Thyroid gland (tissue), 4 donors: Measurements from ENCODE around the gene CRLF1. TPM values are rescaled to one million over a fixed set of nuclear protein-coding genes. Genes with fewer than 3 reads are reported as not detected.

Experiments used
- DNase-seq, 2 donors: peaks; one replicate each; pipeline ENCODE4 v3.0.0-alpha.2; 2019
- H3K27ac ChIP-seq, 3 donors: fragments of 200-600 bp; sonication (generic); 1 replicate in 2 of 3; 2 replicates in 1 of 3; pipeline ENCODE4 v1.5.1; 2016 to 2019; ENCODE audit warnings: mild to moderate bottlenecking in 1 of 3, moderate library complexity in 1 of 3
- H3K27me3 ChIP-seq: fragments of 200-600 bp; sonication (generic); one replicate; pipeline ENCODE4 v1.5.1; 2019
- H3K36me3 ChIP-seq, 2 donors: fragments of 200-600 bp; sonication (generic); one replicate each; pipeline ENCODE4 v1.5.1; 2016 to 2019
- H3K4me1 ChIP-seq, 2 donors: fragments of 200-600 bp; sonication (generic); one replicate each; pipeline ENCODE4 v1.5.1; 2017 to 2019
- H3K4me3 ChIP-seq, 3 donors: fragments of 200-600 bp; sonication (generic); replicated peaks in 1 of 3; 1 replicate in 2 of 3; 2 replicates in 1 of 3; pipeline ENCODE4 v1.5.1; 2016; ENCODE audit warnings: mild to moderate bottlenecking in 1 of 3
- H3K9me3 ChIP-seq: fragments of 200-600 bp; sonication (generic); one replicate; pipeline ENCODE4 v1.5.1; 2017
- POLR2A ChIP-seq, 2 donors: fragments of 450-650 bp; IDR thresholded peaks; one replicate each; pipeline ENCODE4 v1.6.1; 2017; ENCODE audit warnings: antibody characterized with exemption in 2 of 2, mild to moderate bottlenecking in 2 of 2, moderate library complexity in 1 of 2
- WGBS, 2 donors: methylation state at CpG; one replicate each; pipeline ENCODE4 v1.1.5; 2017; 5-methylcytosine and 5-hydroxymethylcytosine counted together
- intact Hi-C: fragments of 100-400 bp; cut with DNase I; formaldehyde crosslinking; loops from one replicate; pipeline ENCODE4 v1.15.1; 2023
- total RNA-seq, 4 donors: library from RNA; depleted of rRNA; stranded (reverse); fragments of >200 nt; gene quantifications; one replicate each; pipeline ENCODE4 v1.2.3, GENCODE V29; 2016
- TF ChIP-seq, protein P1 (sequence below), 6 experiments: fragments of 200-600 bp in 3 of 6; fragments of 450-650 bp in 3 of 6; sonication (generic) in 3 of 6; IDR thresholded peaks; one replicate each; pipeline ENCODE4 v1.5.1; 2016 to 2019; ENCODE audit warnings: antibody characterized with exemption in 6 of 6, mild to moderate bottlenecking in 2 of 6, inconsistent platforms in 1 of 6, moderate library complexity in 1 of 6

The CRLF1 gene
- total RNA-seq, 4 donors from 2014 or later, result 87.2 to 140 (median 101) TPM

DNA sequence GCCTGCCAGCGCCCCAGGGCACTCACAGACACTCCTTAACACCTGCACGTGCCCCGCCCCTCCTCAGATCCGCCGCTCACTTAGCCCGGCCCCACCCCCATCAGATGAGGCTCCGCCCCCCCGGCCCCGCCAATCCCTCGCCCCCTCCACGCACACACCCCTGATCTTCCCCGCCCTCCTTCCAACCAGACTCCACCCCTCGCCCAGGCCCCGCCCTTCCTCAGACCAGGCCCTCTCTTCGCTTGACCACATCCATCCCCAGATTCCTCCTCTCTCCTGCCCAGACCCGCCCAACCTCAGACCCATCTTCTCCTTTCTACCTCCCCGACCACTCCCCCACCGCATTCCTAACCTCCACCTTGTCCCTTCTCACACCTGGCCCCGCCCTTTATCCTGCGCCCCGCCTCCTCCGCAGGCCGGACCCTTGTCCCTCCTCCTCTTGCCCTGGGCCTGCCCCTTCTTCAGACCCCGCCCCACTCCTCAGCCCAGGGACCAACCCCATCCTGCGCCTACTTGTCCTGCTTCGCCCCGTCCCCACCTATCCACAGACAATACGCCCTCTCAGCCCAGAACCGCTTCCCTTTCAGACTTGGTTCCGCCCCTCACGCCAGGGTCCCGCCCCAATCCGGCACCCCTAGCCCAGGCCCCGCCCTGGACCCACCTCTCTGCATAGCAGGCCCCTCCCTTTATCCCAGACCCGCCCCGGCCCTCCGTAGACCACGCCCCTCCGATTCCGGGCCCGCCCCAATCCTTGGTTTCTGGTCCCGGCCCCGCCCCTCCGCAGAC lies 29.8 kb upstream of the CRLF1 start:
- H3K9me3 ChIP-seq, result no peaks in the 10 kb centered on the region
- WGBS, 2 donors, result 4% methylated on average over 37 of the region's 44 CpGs
- peaks cover 8 to 31% of the 10 kb centered on the region in 2 donors for H3K4me1 ChIP-seq
- TF ChIP-seq, protein P1, sequence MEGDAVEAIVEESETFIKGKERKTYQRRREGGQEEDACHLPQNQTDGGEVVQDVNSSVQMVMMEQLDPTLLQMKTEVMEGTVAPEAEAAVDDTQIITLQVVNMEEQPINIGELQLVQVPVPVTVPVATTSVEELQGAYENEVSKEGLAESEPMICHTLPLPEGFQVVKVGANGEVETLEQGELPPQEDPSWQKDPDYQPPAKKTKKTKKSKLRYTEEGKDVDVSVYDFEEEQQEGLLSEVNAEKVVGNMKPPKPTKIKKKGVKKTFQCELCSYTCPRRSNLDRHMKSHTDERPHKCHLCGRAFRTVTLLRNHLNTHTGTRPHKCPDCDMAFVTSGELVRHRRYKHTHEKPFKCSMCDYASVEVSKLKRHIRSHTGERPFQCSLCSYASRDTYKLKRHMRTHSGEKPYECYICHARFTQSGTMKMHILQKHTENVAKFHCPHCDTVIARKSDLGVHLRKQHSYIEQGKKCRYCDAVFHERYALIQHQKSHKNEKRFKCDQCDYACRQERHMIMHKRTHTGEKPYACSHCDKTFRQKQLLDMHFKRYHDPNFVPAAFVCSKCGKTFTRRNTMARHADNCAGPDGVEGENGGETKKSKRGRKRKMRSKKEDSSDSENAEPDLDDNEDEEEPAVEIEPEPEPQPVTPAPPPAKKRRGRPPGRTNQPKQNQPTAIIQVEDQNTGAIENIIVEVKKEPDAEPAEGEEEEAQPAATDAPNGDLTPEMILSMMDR (IDR thresholded peaks at IDR 0.05), result no peak
- TF ChIP-seq POLR2A (IDR thresholded peaks at IDR 0.05), result no peak
- intact Hi-C loops, result no loop called here
- DNase-seq, result peak; percentile 96 to 98
- peak overlapping the region in 2 of 3 donors; percentile 23 to 86 for H3K4me3 ChIP-seq
- no peaks in the 10 kb centered on the region for H3K36me3 ChIP-seq
- H3K27me3 ChIP-seq, result no peaks in the 10 kb centered on the region
- peak overlapping the region; percentile 70 to 96 (median 92) for H3K27ac ChIP-seq

DNA sequence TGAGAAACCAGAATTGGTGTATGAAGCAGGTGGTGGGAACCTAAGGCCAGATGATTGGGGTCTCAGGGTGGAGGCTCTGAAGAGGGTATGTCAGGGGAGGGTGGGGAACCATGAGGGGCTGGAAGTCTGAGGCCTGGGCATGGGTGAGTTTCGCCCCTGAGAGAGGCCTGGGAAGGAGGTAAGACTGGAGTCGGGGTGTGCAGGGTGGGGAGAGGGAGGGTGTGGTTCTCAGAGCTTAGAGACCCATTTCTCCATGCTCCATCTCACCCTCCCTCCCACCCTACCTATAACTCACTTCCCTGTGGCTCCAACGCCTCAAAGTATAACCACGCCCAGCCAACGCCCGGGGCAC lies 29.2 kb upstream of the CRLF1 start:
- intact Hi-C loops, result no loop called here

DNA sequence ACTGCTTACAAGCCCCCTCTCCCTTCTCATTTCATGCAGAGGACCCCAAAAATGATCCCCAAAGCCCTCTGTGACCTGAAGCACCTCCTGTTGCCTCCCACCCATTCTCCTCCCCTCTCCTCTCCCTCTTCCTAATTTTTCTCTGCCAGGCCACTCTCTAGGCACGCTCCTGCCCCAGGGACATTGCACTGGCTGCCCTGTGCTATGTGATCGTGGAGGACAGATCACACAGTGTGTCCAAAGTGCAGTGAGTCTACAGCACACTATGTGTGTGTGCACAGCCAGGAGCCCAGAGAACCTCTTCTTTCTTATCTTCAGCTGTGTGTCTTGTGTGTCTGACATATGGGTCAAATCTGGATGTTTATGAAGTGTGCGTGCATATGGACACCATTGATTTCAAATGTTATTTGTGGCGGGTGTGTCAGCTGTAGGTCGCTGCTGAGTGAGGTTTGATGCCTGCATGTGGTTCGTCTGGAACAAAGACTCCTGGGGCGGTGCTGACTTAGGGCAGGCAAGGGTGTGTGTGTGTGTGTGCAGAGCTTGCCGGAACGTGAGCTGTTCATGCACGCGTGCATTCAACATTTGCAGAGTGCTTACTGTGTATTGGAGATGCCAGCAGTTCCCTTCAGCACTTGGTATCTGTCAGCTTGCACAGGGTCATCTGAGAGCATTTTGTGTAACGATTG lies 28.2 kb upstream of the CRLF1 start:
- intact Hi-C loops, result no loop called here
- TF ChIP-seq, protein P1 (IDR thresholded peaks at IDR 0.05), result no peak
- no peak for TF ChIP-seq POLR2A (IDR thresholded peaks at IDR 0.05)
- no peak overlapping the region for H3K27ac ChIP-seq
- no peak overlapping the region for H3K4me3 ChIP-seq
- no peaks in the 10 kb centered on the region for H3K36me3 ChIP-seq
- WGBS, 2 donors, result 59 to 63% methylated on average over 7 to 10 of the region's 12 CpGs
- peak; percentile 67 for DNase-seq
- H3K27me3 ChIP-seq, result no peaks in the 10 kb centered on the region
- no peaks in the 10 kb centered on the region for H3K9me3 ChIP-seq
- H3K4me1 ChIP-seq, result peaks cover 8 to 31% of the 10 kb centered on the region in 2 donors

More for the DNA sequence above, 29.2 kb upstream of the CRLF1 start:
- WGBS, 2 donors, result 13 to 20% methylated on average over 6 of the region's 6 CpGs
- Histone ChIP-seq H3K4me1 (peaks cover 8 to 31% of the 10 kb centered on the region in 2 donors), H3K36me3 (no peaks in the 10 kb centered on the region), H3K27me3 (no peaks in the 10 kb centered on the region), H3K9me3 (no peaks in the 10 kb centered on the region), H3K27ac (no peak overlapping the region), H3K4me3 (peak overlapping the region in 1 of 3 donors; percentile 86)
- TF ChIP-seq, protein P1 (IDR thresholded peaks at IDR 0.05), result no peak
- TF ChIP-seq POLR2A (IDR thresholded peaks at IDR 0.05), result no peak
- no peak for DNase-seq

DNA sequence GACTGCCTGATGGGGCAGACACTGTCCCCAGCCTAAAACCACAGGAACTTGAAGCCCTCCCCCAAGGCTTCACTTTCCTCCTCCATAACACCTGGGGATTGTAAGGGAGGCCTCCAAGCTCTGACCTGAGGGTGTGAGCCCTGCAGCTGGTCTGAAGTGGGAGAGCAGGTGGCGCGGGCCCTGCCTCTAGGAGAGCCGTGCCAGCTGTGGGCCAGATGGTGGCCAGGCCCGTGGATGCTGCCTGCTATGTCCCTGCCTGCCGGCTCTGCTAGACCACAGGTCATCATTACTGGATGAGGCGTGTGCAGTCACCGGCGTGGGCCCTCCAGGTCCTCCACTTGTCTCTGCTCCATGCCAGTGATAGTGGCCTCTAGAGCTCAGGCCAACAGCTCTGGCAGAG lies 26.7 kb upstream of the CRLF1 start:
- Histone ChIP-seq H3K4me1 (peaks cover 8 to 29% of the 10 kb centered on the region in 2 donors), H3K9me3 (no peaks in the 10 kb centered on the region), H3K27ac (no peak overlapping the region), H3K4me3 (no peak overlapping the region), H3K27me3 (no peaks in the 10 kb centered on the region), H3K36me3 (no peaks in the 10 kb centered on the region)
- DNase-seq, result no peak
- TF ChIP-seq POLR2A (IDR thresholded peaks at IDR 0.05), result no peak
- TF ChIP-seq, protein P1 (IDR thresholded peaks at IDR 0.05), result no peak
- WGBS, 2 donors, result 77 to 92% methylated on average over 5 of the region's 8 CpGs
- intact Hi-C loops, result no loop called here
